ENCODE results near the gene COL6A5.

COL6A5 gene

DNA sequence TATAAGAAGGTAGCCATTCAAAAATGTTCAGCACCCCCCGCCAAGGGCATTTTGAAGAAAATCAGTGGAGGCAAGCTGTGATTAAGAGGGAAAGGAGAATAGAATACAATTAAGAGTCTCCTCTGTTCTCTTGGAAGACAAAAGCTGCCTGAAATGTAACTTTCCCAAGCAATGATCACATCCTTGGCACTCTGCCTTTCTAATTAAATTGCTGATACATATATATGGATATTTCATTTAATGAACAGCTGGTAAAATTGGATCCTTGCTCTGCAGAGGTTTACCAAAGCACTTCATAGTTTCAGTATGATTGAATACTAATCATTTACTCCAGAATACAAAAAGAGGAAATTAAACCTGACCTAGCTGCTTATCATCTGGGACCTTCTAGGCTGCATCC is 182.0 kb downstream of the COL6A5 start:
- no peak for DNase-seq

DNA sequence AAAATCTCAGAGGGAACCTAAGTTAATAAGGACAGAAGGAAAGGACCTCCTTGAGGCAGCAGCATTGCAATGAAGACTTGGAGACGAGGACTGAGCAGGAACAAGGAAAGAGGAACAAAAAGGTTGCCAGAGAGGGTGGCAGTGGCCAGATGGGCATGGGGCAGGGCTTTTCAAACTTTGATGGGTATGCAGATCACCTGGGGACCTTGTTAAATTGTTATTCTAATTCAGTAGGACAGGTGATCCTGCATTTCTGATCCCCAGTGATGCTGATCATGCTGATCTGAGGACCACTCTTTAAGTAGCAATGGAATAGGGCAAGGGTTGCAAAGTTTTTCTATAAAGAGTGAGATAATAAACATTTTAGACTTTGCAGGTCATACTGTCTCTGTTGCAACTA is 182.6 kb downstream of the COL6A5 start:
- DNase-seq = no peak

DNA sequence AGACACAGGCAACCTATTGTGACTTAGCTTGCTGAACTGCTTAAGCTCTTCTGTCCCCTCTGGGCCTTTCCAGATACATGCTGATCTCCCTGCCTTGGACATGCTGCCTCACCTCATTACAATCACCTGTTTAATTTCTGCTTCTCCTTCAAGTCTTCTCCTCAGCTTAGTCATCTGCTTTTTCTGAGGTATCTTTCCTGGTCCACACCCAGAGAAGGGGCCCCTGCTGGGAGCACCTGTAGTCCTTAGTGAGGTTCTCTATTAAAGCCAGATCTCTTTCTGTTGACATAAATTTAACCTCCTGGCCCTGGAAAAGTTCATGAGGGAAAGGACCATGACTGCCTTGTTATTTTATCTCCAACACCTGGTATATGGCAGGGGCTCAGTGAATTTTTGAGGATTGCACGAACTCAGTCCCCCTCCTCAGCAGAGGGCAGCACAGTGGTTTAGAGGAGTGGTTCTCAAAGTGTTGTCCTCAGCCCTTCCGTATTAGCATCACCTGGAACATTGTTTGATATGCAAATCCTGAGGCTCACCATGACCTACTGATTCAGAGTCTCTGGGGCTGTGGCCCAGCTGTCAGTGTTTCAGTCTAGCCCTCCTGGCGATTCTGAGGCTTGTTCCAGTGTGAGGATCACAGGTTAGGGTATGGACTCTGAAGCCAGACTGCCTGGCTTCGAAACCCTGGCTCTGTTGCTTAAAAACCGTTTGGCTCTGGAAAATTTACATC is 184.2 kb downstream of the COL6A5 start:
- DNase-seq = no peak

DNA sequence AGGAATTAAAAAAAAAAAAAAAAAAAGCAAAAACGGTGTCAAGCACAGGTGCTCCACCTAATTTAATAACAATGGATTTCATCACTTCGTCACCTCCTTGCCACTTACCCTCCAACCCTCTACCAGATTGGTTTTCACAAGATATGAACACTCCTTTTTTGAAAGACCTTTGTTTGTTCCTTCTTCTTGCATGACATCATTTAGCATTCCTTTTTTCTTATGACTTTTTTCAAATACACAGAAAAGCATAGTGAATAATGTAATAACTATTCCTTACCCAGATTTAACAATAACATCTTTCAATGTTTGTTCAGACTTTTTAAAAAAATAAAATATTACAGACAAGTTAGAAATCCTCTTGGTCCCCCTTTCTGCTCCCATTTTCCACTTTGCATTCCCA is 187.8 kb downstream of the COL6A5 start:
- no peak for DNase-seq

Measured in cortex of kidney (tissue), 1 donor.